Gastrocnemius medialis (tissue), 4 donors: ENCODE results near the gene KCNJ1.

Source experiments
- POLR2A ChIP-seq, 2 donors: fragments of 450-650 bp; IDR thresholded peaks; one replicate each; pipeline ENCODE4 v1.6.1; 2017; ENCODE audit warnings: antibody characterized with exemption in 2 of 2, mild to moderate bottlenecking in 2 of 2, moderate library complexity in 2 of 2
- TF ChIP-seq, protein P1 (sequence below), 5 experiments: fragments of 450-650 bp in 3 of 5; fragments of 200-600 bp in 2 of 5; sonication (generic) in 2 of 5; IDR thresholded peaks in 4 of 5; conservative IDR thresholded peaks in 1 of 5; 1 replicate in 4 of 5; 2 replicates in 1 of 5; pipeline ENCODE4 v1.5.1; 2016 to 2019; ENCODE audit warnings: antibody characterized with exemption in 5 of 5, mild to moderate bottlenecking in 3 of 5, moderate library complexity in 3 of 5

DNA sequence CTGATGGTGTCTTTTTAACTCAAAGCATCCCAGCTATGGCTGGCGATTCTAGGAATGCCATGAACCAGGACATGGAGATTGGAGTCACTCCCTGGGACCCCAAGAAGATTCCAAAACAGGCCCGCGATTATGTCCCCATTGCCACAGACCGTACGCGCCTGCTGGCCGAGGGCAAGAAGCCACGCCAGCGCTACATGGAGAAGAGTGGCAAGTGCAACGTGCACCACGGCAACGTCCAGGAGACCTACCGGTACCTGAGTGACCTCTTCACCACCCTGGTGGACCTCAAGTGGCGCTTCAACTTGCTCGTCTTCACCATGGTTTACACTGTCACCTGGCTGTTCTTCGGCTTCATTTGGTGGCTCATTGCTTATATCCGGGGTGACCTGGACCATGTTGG is 44.1 kb upstream of the KCNJ1 start:
- TF ChIP-seq, protein P1, sequence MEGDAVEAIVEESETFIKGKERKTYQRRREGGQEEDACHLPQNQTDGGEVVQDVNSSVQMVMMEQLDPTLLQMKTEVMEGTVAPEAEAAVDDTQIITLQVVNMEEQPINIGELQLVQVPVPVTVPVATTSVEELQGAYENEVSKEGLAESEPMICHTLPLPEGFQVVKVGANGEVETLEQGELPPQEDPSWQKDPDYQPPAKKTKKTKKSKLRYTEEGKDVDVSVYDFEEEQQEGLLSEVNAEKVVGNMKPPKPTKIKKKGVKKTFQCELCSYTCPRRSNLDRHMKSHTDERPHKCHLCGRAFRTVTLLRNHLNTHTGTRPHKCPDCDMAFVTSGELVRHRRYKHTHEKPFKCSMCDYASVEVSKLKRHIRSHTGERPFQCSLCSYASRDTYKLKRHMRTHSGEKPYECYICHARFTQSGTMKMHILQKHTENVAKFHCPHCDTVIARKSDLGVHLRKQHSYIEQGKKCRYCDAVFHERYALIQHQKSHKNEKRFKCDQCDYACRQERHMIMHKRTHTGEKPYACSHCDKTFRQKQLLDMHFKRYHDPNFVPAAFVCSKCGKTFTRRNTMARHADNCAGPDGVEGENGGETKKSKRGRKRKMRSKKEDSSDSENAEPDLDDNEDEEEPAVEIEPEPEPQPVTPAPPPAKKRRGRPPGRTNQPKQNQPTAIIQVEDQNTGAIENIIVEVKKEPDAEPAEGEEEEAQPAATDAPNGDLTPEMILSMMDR (IDR thresholded peaks at IDR 0.05 in 4 of 5, conservative IDR thresholded peaks at IDR 0.05 in 1 of 5): no peak
- TF ChIP-seq POLR2A (IDR thresholded peaks at IDR 0.05): no peak
